ENCODE results near the gene ANKRD11.
A peak's percentile ranks its signal among the peaks of the same experiment; 100 is the strongest.

The ANKRD11 gene

GRCh38 chr16:89490439-89491237 is at the start of gene ANKRD11:
Gene ANKRD11, minus strand, starts transcription at chr16:89490561. Its CDS starts 173,542 bp downstream, at chr16:89317019.
- DNase-seq, result peak; percentile 100

GRCh38 chr16:89538286-89538685 is 47.9 kb upstream of the ANKRD11 start:
- no peak for DNase-seq

- no peak for DNase-seq
These were observed 47.2 kb upstream of the ANKRD11 start for GRCh38 chr16:89537549-89537925.

- no peak for DNase-seq
These were observed 46.7 kb upstream of the ANKRD11 start for GRCh38 chr16:89536886-89537548.

- no peak for DNase-seq
These were observed 46.0 kb upstream of the ANKRD11 start for GRCh38 chr16:89536371-89536770.

- DNase-seq, result peak; percentile 55
These were observed 43.9 kb upstream of the ANKRD11 start for GRCh38 chr16:89534252-89534756.

- no peak for DNase-seq
These were observed 41.6 kb upstream of the ANKRD11 start for GRCh38 chr16:89531821-89532526.

GRCh38 chr16:89530401-89531381 is 40.3 kb upstream of the ANKRD11 start:
- DNase-seq, result no peak

- DNase-seq, result no peak
These were observed 38.7 kb upstream of the ANKRD11 start for GRCh38 chr16:89529097-89529496.

GRCh38 chr16:89525146-89525913 is 35.0 kb upstream of the ANKRD11 start:
- DNase-seq, result no peak

GRCh38 chr16:89523680-89524344 is 33.5 kb upstream of the ANKRD11 start:
- DNase-seq, result no peak

- no peak for DNase-seq
These were observed 31.9 kb upstream of the ANKRD11 start for GRCh38 chr16:89522287-89522686.

GRCh38 chr16:89519881-89520280 is 29.5 kb upstream of the ANKRD11 start:
- DNase-seq, result no peak

- DNase-seq, result no peak
These were observed 26.8 kb upstream of the ANKRD11 start for GRCh38 chr16:89517128-89517527.

GRCh38 chr16:89512453-89512852 is 22.1 kb upstream of the ANKRD11 start:
- no peak for DNase-seq

- no peak for DNase-seq
These were observed 21.0 kb upstream of the ANKRD11 start for GRCh38 chr16:89511374-89511773.

GRCh38 chr16:89510526-89510925 is 20.2 kb upstream of the ANKRD11 start:
- no peak for DNase-seq

- DNase-seq, result peak; percentile 83
These were observed 17.7 kb upstream of the ANKRD11 start, which contains the start of gene SPG7 for GRCh38 chr16:89507834-89508590. Gene SPG7, plus strand, starts transcription at chr16:89508403. Its CDS starts 15 bp downstream, at chr16:89508418.

GRCh38 chr16:89507214-89507833 is 17.0 kb upstream of the ANKRD11 start:
- DNase-seq, result no peak
